ENCODE results near the gene RNU7-1. TPM values are rescaled to one million over a fixed set of nuclear protein-coding genes. Genes with fewer than 3 reads are reported as not detected.

Gene RNU7-1
- total and polyA plus RNA-seq, 9 of the 15 experiments (the other 6 are each of a cell fraction or from before 2014, with no cell fraction given): not detected

- Histone ChIP-seq H2AFZ (ENCODE audit: low read depth, low read length) (no peak overlapping the region), H3K27me3 (ENCODE audit: control insufficient read depth in 2 of 2, insufficient read depth in 2 of 2, low read length in 2 of 2) (no peaks in the 10 kb centered on the region), H3K9me1 (ENCODE audit: control insufficient read depth, insufficient read depth, low read length) (no peaks in the 10 kb centered on the region), H3K27ac (ENCODE audit: extremely low read depth, low read depth, low read length) (no peak overlapping the region), H3K36me3 (ENCODE audit: control insufficient read depth, insufficient read depth, low read length) (peaks cover 61% of the 10 kb centered on the region), H3K79me2 (ENCODE audit: control insufficient read depth, insufficient read depth, low read length) (no peaks in the 10 kb centered on the region), H3K9ac (ENCODE audit: insufficient read depth in 1 of 2, low read depth in 2 of 2, low read length in 2 of 2) (no peak overlapping the region), H3K9me3 (replicated peaks; ENCODE audit: control insufficient read depth, insufficient read depth, low read depth, low read length) (no peaks in the 10 kb centered on the region), H3K4me2 (ENCODE audit: insufficient read depth, low read length) (no peak overlapping the region), H3K4me1 (replicated peaks in 1 of 2; ENCODE audit: control insufficient read depth in 2 of 2, insufficient read depth in 2 of 2, low read length in 2 of 2) (peaks cover 0 to 4% of the 10 kb centered on the region in 2 experiments; a peak in 1 of 5 replicates), H4K20me1 (replicated peaks; ENCODE audit: control insufficient read depth, insufficient read depth, low read length) (no peaks in the 10 kb centered on the region), H3K4me3 (no peak overlapping the region)
- DNase-seq (ENCODE audit: extremely low read depth in 1 of 4, low spot score in 3 of 4) (no peak), ATAC-seq (no peak), FAIRE-seq (no peak)
- no peak for TF ChIP-seq ZBTB11 (CRISPR knock-in tag; IDR thresholded peaks at IDR 0.05)
- no peak for TF ChIP-seq SMARCA4 (IDR thresholded peaks at IDR 0.05)
- no peak for TF ChIP-seq TBL1XR1 (IDR thresholded peaks at IDR 0.05; ENCODE audit: low read length in 2 of 2)
- TF ChIP-seq ZNF655 (CRISPR knock-in tag; IDR thresholded peaks at IDR 0.05): no peak
- no peak for TF ChIP-seq ZHX1 (conservative IDR thresholded peaks at IDR 0.05; ENCODE audit: low read length)
- BruUV-seq (replicated peaks): no TSS peak
- 82% methylated on average over 7 of the region's 7 CpGs for WGBS (ENCODE audit: insufficient coverage, low coverage, missing lambda C conversion rate)
- CTCF ChIA-PET (ENCODE audit: low intra/inter-chr PET ratio): no interaction called here
- POLR2A ChIA-PET: interaction anchor here (0.6 kb wide), 2 partner anchors 24 to 1266 kb away, joined by 3 read pairs; no protein-coding TSS in a partner anchor
- in situ Hi-C loops (cut with MboI) (no loop called here), intact Hi-C loops (cut with micrococcal nuclease) (no loop called here)
Measured at GRCh38 chr12:6982532-6982931, 38.9 kb downstream of the RNU7-1 start.

All from K562 (cell line).